Measurements from ENCODE around the gene CACNA2D3. TPM values are rescaled to one million over a fixed set of nuclear protein-coding genes. Genes with fewer than 3 reads are reported as not detected.

Gene CACNA2D3
- total and polyA plus RNA-seq, 7 experiments from 2014 or later = 0.27 to 4.1 TPM; not detected in 5

DNA sequence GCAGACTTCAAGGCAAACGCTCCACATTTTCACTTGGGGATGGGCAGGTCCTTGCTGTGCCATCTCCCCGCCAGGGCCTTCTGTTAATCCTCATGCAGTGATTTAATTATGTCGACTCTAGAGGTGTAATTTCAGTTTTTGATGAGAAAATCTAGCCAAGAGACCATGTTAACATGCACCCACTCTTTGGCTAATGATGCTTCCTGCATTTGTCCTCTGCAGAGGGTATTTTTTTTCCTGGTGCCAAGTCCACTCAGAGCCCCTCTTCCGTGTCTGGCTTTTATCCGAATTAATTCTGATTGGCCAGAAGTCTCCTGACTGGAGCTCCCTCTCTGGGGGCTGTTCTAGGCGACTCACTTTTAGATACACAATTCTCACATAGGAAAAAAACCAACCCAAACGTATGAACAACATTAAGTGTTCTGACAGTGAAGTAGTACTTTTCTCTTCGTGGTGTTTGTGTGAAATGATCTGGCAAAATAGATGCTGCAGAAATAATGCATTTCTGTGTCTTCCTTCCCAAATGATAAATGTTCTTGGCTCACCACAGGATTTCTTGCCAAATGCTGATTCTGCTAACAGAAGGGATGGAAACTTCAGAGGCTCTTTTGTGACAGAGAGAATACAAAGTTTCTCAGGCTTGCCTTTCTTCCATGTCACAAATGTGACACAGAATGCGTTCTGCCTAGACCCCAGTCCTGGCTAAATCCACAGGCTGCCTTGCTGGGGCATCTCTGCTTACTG lies 190.0 kb downstream of the CACNA2D3 start:
- H3K27ac Mint-ChIP-seq = no peak overlapping the region
- DNase-seq = no peak
- ATAC-seq = no peak
- CTCF ChIA-PET = no interaction called here
- no peak overlapping the region for H3K4me3 Mint-ChIP-seq
- peaks cover 0 to 6% (median 3%) of the 10 kb centered on the region in 5 donors for H3K27me3 Mint-ChIP-seq
- Histone ChIP-seq H3K27me3 (ENCODE audit: control insufficient read depth in 2 of 2, insufficient read depth in 2 of 2, low read length in 2 of 2) (no peaks in the 10 kb centered on the region), H3K4me1 (ENCODE audit: control insufficient read depth in 2 of 2, insufficient read depth in 2 of 2, low read length in 2 of 2) (no peaks in the 10 kb centered on the region), H3K4me3 (ENCODE audit: low read length) (no peak overlapping the region), H3K27ac (ENCODE audit: low read depth, low read length) (no peak overlapping the region), H3K36me3 (ENCODE audit: control insufficient read depth in 2 of 3, insufficient read depth in 3 of 3, low read length in 3 of 3) (no peaks in the 10 kb centered on the region), H3K9me3 (ENCODE audit: control insufficient read depth in 2 of 3, low read length in 3 of 3) (no peaks in the 10 kb centered on the region)
- intact Hi-C loops (cut with micrococcal nuclease) = no loop called here
- POLR2A ChIA-PET = no interaction called here
- peaks cover 0 to 8% (median 0%) of the 10 kb centered on the region in 11 donors for H3K9me3 Mint-ChIP-seq
- no peaks in the 10 kb centered on the region for H3K36me3 Mint-ChIP-seq
- H3K4me1 Mint-ChIP-seq = no peaks in the 10 kb centered on the region

GRCh38 chr3:54313418-54313817 lies 191.1 kb downstream of the CACNA2D3 start:
- no peak overlapping the region for H3K4me3 Mint-ChIP-seq
- H3K27me3 ChIP-seq (ENCODE audit: control insufficient read depth in 2 of 2, insufficient read depth in 2 of 2, low read length in 2 of 2) = no peaks in the 10 kb centered on the region
- ATAC-seq = no peak
- H3K4me1 Mint-ChIP-seq = no peaks in the 10 kb centered on the region
- H3K27ac Mint-ChIP-seq = no peak overlapping the region
- H3K4me3 ChIP-seq (ENCODE audit: low read length) = no peak overlapping the region
- ChIA-PET CTCF (no interaction called here), POLR2A (no interaction called here)
- intact Hi-C loops (cut with micrococcal nuclease) = no loop called here
- H3K36me3 ChIP-seq (ENCODE audit: control insufficient read depth in 2 of 3, insufficient read depth in 3 of 3, low read length in 3 of 3) = no peaks in the 10 kb centered on the region
- no peaks in the 10 kb centered on the region for H3K4me1 ChIP-seq (ENCODE audit: control insufficient read depth in 2 of 2, insufficient read depth in 2 of 2, low read length in 2 of 2)
- H3K27me3 Mint-ChIP-seq = peaks cover 0 to 12% (median 5%) of the 10 kb centered on the region in 5 donors
- peaks cover 0 to 8% (median 0%) of the 10 kb centered on the region in 11 donors for H3K9me3 Mint-ChIP-seq
- DNase-seq = no peak
- H3K27ac ChIP-seq (ENCODE audit: low read depth, low read length) = no peak overlapping the region
- no peaks in the 10 kb centered on the region for H3K9me3 ChIP-seq (ENCODE audit: control insufficient read depth in 2 of 3, low read length in 3 of 3)
- H3K36me3 Mint-ChIP-seq = no peaks in the 10 kb centered on the region

DNA sequence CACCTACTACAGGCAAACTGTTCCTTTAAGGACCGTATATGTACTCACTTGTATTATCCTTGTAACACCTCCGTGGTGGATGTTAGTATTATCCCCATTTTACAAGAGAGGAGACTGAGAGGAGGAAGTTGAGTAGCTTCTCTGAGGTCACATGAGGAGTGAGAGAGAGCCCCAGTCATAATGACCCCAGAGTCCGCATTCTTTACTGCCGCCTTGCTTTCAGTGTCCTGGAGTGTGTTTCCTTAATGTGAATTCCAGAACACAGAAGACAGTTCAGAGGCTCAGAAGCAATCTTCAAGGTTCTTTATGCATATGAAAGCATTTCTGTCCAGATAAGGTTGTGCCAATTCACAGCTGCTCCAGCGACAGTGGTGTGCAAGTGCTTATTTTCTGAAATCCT lies 199.2 kb downstream of the CACNA2D3 start:
- peaks cover 0 to 6% (median 0%) of the 10 kb centered on the region in 11 donors for H3K9me3 Mint-ChIP-seq
- intact Hi-C loops (cut with micrococcal nuclease) = no loop called here
- H3K9me3 ChIP-seq (ENCODE audit: control insufficient read depth in 2 of 3, low read length in 3 of 3) = no peaks in the 10 kb centered on the region
- no peak overlapping the region for H3K27ac ChIP-seq (ENCODE audit: low read depth, low read length)
- ATAC-seq (no peak), DNase-seq (no peak)
- H3K36me3 Mint-ChIP-seq = no peaks in the 10 kb centered on the region
- CTCF ChIA-PET = no interaction called here
- no peaks in the 10 kb centered on the region for H3K27me3 ChIP-seq (ENCODE audit: control insufficient read depth in 2 of 2, insufficient read depth in 2 of 2, low read length in 2 of 2)
- peaks cover 0 to 14% (median 5%) of the 10 kb centered on the region in 5 donors for H3K27me3 Mint-ChIP-seq
- no peak overlapping the region for H3K4me3 ChIP-seq (ENCODE audit: low read length)
- H3K4me1 ChIP-seq (ENCODE audit: control insufficient read depth in 2 of 2, insufficient read depth in 2 of 2, low read length in 2 of 2) = no peaks in the 10 kb centered on the region
- POLR2A ChIA-PET = no interaction called here
- no peak overlapping the region for H3K27ac Mint-ChIP-seq
- no peak overlapping the region for H3K4me3 Mint-ChIP-seq
- no peaks in the 10 kb centered on the region for H3K36me3 ChIP-seq (ENCODE audit: control insufficient read depth in 2 of 3, insufficient read depth in 3 of 3, low read length in 3 of 3)
- H3K4me1 Mint-ChIP-seq = no peaks in the 10 kb centered on the region

DNA sequence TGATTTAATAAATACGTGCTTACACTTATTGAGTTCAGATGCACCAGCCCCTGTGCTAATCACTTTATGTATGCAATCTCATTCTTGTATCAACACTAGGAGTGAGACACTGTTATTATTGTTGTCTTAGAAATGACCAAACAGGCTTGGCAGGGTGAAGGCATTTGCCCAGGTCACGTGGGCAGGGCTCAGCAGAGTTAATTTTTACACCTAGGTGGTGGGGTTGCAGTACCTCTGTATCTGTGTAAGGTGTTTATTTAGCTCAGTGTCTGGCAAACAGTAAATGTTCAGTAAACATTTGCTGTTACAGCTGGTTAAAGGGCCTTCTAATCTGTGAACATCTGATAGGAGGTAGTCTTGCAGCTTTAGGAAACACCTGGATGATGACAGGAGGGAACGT lies 200.0 kb downstream of the CACNA2D3 start:
- Histone ChIP-seq H3K27ac (ENCODE audit: low read depth, low read length) (no peak overlapping the region), H3K36me3 (ENCODE audit: control insufficient read depth in 2 of 3, insufficient read depth in 3 of 3, low read length in 3 of 3) (no peaks in the 10 kb centered on the region), H3K9me3 (ENCODE audit: control insufficient read depth in 2 of 3, low read length in 3 of 3) (no peaks in the 10 kb centered on the region), H3K4me1 (ENCODE audit: control insufficient read depth in 2 of 2, insufficient read depth in 2 of 2, low read length in 2 of 2) (no peaks in the 10 kb centered on the region), H3K4me3 (ENCODE audit: low read length) (no peak overlapping the region), H3K27me3 (ENCODE audit: control insufficient read depth in 2 of 2, insufficient read depth in 2 of 2, low read length in 2 of 2) (no peaks in the 10 kb centered on the region)
- no peaks in the 10 kb centered on the region for H3K36me3 Mint-ChIP-seq
- CTCF ChIA-PET = no interaction called here
- peaks cover 0 to 6% (median 0%) of the 10 kb centered on the region in 11 donors for H3K9me3 Mint-ChIP-seq
- H3K27me3 Mint-ChIP-seq = peaks cover 0 to 14% (median 5%) of the 10 kb centered on the region in 5 donors
- DNase-seq = no peak
- no peak overlapping the region for H3K4me3 Mint-ChIP-seq
- intact Hi-C loops (cut with micrococcal nuclease) = no loop called here
- POLR2A ChIA-PET = no interaction called here
- no peak for ATAC-seq
- H3K4me1 Mint-ChIP-seq = no peaks in the 10 kb centered on the region
- no peak overlapping the region for H3K27ac Mint-ChIP-seq

DNA sequence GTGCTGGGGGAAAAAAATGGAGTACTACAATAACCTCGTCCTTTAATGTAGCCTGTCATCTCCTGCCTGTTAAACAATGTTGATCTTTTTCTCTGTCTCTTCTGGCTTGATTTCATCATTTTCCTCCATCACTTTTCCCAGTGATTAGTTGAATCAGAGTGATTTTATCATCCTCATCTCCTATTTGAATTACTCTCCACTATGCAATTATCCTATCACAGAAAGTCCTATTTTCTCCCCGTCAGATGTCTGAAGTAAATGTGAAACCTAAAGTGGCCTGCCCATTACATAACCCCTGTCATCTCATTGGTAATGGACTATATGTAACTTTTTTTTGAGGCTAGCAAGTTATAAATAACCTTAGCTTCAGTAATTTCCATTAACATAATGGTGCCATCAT lies 201.8 kb downstream of the CACNA2D3 start:
- no peaks in the 10 kb centered on the region for H3K27me3 ChIP-seq (ENCODE audit: control insufficient read depth in 2 of 2, insufficient read depth in 2 of 2, low read length in 2 of 2)
- no peak overlapping the region for H3K27ac ChIP-seq (ENCODE audit: low read depth, low read length)
- H3K9me3 Mint-ChIP-seq = no peaks in the 10 kb centered on the region
- DNase-seq (no peak), ATAC-seq (no peak)
- no peaks in the 10 kb centered on the region for H3K36me3 ChIP-seq (ENCODE audit: control insufficient read depth in 2 of 3, insufficient read depth in 3 of 3, low read length in 3 of 3)
- H3K36me3 Mint-ChIP-seq = no peaks in the 10 kb centered on the region
- H3K4me1 ChIP-seq (ENCODE audit: control insufficient read depth in 2 of 2, insufficient read depth in 2 of 2, low read length in 2 of 2) = no peaks in the 10 kb centered on the region
- ChIA-PET POLR2A (no interaction called here), CTCF (no interaction called here)
- H3K27ac Mint-ChIP-seq = no peak overlapping the region
- intact Hi-C loops (cut with micrococcal nuclease) = no loop called here
- no peaks in the 10 kb centered on the region for H3K9me3 ChIP-seq (ENCODE audit: control insufficient read depth in 2 of 3, low read length in 3 of 3)
- no peak overlapping the region for H3K4me3 Mint-ChIP-seq
- H3K4me1 Mint-ChIP-seq = no peaks in the 10 kb centered on the region
- H3K4me3 ChIP-seq (ENCODE audit: low read length) = no peak overlapping the region
- peaks cover 0 to 7% (median 0%) of the 10 kb centered on the region in 5 donors for H3K27me3 Mint-ChIP-seq

- Histone ChIP-seq H3K27me3 (ENCODE audit: control insufficient read depth in 2 of 2, insufficient read depth in 2 of 2, low read length in 2 of 2) (no peaks in the 10 kb centered on the region), H3K27ac (ENCODE audit: low read depth, low read length) (no peak overlapping the region), H3K4me1 (ENCODE audit: control insufficient read depth in 2 of 2, insufficient read depth in 2 of 2, low read length in 2 of 2) (no peaks in the 10 kb centered on the region), H3K4me3 (ENCODE audit: low read length) (no peak overlapping the region), H3K36me3 (ENCODE audit: control insufficient read depth in 2 of 3, insufficient read depth in 3 of 3, low read length in 3 of 3) (no peaks in the 10 kb centered on the region), H3K9me3 (ENCODE audit: control insufficient read depth in 2 of 3, low read length in 3 of 3) (no peaks in the 10 kb centered on the region)
- Mint-ChIP-seq H3K4me1 (no peaks in the 10 kb centered on the region), H3K9me3 (peaks cover 0 to 2% (median 0%) of the 10 kb centered on the region in 11 donors), H3K27me3 (peaks cover 0 to 11% (median 4%) of the 10 kb centered on the region in 5 donors), H3K27ac (no peak overlapping the region), H3K36me3 (no peaks in the 10 kb centered on the region), H3K4me3 (no peak overlapping the region)
- DNase-seq = no peak
- POLR2A ChIA-PET = no interaction called here
- intact Hi-C loops (cut with micrococcal nuclease) = no loop called here
- no peak for ATAC-seq
- CTCF ChIA-PET = no interaction called here
Measured at GRCh38 chr3:54326951-54327350, 204.6 kb downstream of the CACNA2D3 start.

DNA sequence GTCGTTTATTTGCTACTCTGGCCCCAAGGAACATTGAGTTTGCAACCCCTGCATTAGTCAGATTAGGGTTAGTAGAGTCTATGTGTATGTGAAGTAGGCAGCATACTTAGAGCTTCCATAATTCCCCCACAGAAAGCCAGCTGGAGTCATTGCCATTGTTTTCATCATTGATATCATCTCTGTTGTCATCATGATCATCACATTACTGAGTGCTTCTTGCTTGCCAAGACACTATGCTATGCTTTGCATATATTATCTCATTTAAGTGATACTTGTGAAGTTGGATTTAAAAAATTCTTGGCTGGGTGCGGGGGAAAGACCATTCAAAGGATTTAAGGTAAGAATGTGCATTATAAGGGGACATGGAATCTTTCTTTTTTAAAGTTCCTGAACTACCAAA lies 209.0 kb downstream of the CACNA2D3 start:
- H3K27me3 ChIP-seq (ENCODE audit: control insufficient read depth in 2 of 2, insufficient read depth in 2 of 2, low read length in 2 of 2) = no peaks in the 10 kb centered on the region
- Mint-ChIP-seq H3K9me3 (peaks cover 0 to 4% (median 0%) of the 10 kb centered on the region in 11 donors), H3K4me3 (no peak overlapping the region), H3K36me3 (no peaks in the 10 kb centered on the region), H3K27ac (no peak overlapping the region), H3K27me3 (peaks cover 0 to 22% (median 4%) of the 10 kb centered on the region in 5 donors), H3K4me1 (no peaks in the 10 kb centered on the region)
- intact Hi-C loops (cut with micrococcal nuclease) = no loop called here
- POLR2A ChIA-PET = no interaction called here
- no peak for DNase-seq
- no peak for ATAC-seq
- CTCF ChIA-PET = no interaction called here
- no peaks in the 10 kb centered on the region for H3K4me1 ChIP-seq (ENCODE audit: control insufficient read depth in 2 of 2, insufficient read depth in 2 of 2, low read length in 2 of 2)
- no peaks in the 10 kb centered on the region for H3K9me3 ChIP-seq (ENCODE audit: control insufficient read depth in 2 of 3, low read length in 3 of 3)
- no peak overlapping the region for H3K27ac ChIP-seq (ENCODE audit: low read depth, low read length)
- no peak overlapping the region for H3K4me3 ChIP-seq (ENCODE audit: low read length)
- H3K36me3 ChIP-seq (ENCODE audit: control insufficient read depth in 2 of 3, insufficient read depth in 3 of 3, low read length in 3 of 3) = no peaks in the 10 kb centered on the region
